NT2/D1 (cell line): ENCODE data around the gene CSF1R.

ENCODE experiments used
- DNase-seq: peaks from one replicate; pipeline ENCODE4 v3.0.0-alpha.2; 2011; ENCODE audit warnings: low read depth, low spot score
- H3K27me3 ChIP-seq: 2 replicates; pipeline ENCODE4 v1.6.0; 2011; ENCODE audit warnings: mild to moderate bottlenecking; ENCODE audit not compliant: insufficient read length, insufficient read depth
- H3K36me3 ChIP-seq: 2 replicates; pipeline ENCODE4 v1.6.1; 2011; ENCODE audit warnings: mild to moderate bottlenecking, low read length, mixed read lengths; ENCODE audit not compliant: insufficient read depth, insufficient read length
- H3K4me1 ChIP-seq: 2 replicates; pipeline ENCODE4 v1.5.1; 2011; ENCODE audit not compliant: insufficient read depth, insufficient read length
- H3K4me3 ChIP-seq: 2 replicates; pipeline ENCODE4 v1.5.1; 2011; ENCODE audit warnings: low read depth; ENCODE audit not compliant: insufficient read length
- H3K9ac ChIP-seq: 2 replicates; pipeline ENCODE4 v1.6.0; 2011; ENCODE audit warnings: low read depth; ENCODE audit not compliant: insufficient read length
- H3K9me3 ChIP-seq: 2 replicates; pipeline ENCODE4 v1.5.1; 2011; ENCODE audit warnings: mild to moderate bottlenecking, low read length; ENCODE audit not compliant: insufficient read depth
- SUZ12 ChIP-seq: IDR thresholded peaks from 2 replicates; pipeline ENCODE4 v1.6.1; 2011; ENCODE audit not compliant: insufficient read length, insufficient read depth; ENCODE audit errors: extremely low read depth
- YY1 ChIP-seq: IDR thresholded peaks from 2 replicates; pipeline ENCODE4 v1.6.1; 2011; ENCODE audit not compliant: insufficient read length, insufficient read depth
- ZNF274 ChIP-seq: IDR thresholded peaks from 2 replicates; pipeline ENCODE4 v1.6.1; 2011; ENCODE audit warnings: mild to moderate bottlenecking, low read depth, low read length

CSF1R gene

DNA sequence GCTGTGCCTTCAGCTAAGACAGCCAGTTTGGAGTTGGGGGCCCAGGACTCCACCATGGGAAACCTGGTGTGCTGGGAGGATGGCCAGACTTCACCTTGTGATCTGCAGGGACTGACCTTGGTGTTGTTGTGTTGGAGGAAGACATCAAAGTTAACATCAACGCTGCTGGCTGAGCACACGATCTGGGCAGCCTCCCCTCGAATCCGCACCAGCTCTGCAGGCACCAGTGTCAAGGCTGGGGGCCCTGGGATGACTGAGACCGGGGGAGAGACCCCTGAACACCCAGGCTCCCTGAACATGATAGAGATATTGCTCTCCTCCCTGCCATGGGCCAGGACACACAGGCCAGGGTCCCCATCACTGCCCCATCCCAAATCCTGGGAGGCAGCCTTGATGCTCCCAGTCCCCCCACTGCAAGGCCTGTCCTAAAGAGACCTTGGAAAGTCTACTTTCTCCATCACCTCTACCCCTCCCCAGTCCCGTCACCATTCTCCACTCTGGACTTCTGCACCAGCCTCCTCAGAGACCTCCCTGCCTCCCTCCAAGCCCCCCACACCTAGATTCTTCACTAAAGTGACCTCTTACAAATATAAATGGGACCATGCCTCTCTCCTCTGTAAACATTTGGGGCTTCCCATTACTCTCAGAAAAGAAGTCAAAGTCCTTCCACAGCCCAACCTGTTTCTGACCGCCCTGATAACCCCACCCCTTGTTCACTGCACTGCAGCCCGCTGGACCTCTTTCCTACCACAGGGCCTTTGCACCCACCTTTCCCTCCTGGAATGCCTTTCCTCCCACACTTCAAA, 8.2 kb downstream of the CSF1R start:
- Histone ChIP-seq H3K4me3 (no peak overlapping the region), H3K9ac (no peak overlapping the region), H3K36me3 (no peaks in the 10 kb centered on the region), H3K4me1 (peaks cover 7% of the 10 kb centered on the region), H3K27me3 (no peaks in the 10 kb centered on the region), H3K9me3 (0 out of 2 replicates have a peak, but pooled peaks cover under 1% of the 10 kb centered on the region)
- DNase-seq: no peak
- TF ChIP-seq ZNF274 (no peak), YY1 (no peak)

- Histone ChIP-seq H3K4me3 (no peak overlapping the region), H3K27me3 (no peaks in the 10 kb centered on the region), H3K4me1 (peaks cover 4% of the 10 kb centered on the region), H3K9ac (no peak overlapping the region), H3K9me3 (0 out of 2 replicates have a peak, but pooled peaks cover 3% of the 10 kb centered on the region), H3K36me3 (no peaks in the 10 kb centered on the region)
- no peak for DNase-seq
- no peak for TF ChIP-seq YY1
- no peak for TF ChIP-seq SUZ12
- TF ChIP-seq ZNF274: no peak
These were observed 9.3 kb downstream of the CSF1R start for GRCh38 chr5:150077060-150077459.

- H3K9ac ChIP-seq: no peak overlapping the region
- no peak for DNase-seq
- no peaks in the 10 kb centered on the region for H3K27me3 ChIP-seq
- no peak overlapping the region for H3K4me3 ChIP-seq
- no peak for TF ChIP-seq SUZ12
- no peak for TF ChIP-seq ZNF274
- no peak for TF ChIP-seq YY1
- no peaks in the 10 kb centered on the region for H3K36me3 ChIP-seq
- H3K9me3 ChIP-seq: 0 out of 2 replicates have a peak, but pooled peaks cover 3% of the 10 kb centered on the region
- peaks cover 2% of the 10 kb centered on the region for H3K4me1 ChIP-seq
These were observed 10.5 kb downstream of the CSF1R start for GRCh38 chr5:150075806-150076205.

DNA sequence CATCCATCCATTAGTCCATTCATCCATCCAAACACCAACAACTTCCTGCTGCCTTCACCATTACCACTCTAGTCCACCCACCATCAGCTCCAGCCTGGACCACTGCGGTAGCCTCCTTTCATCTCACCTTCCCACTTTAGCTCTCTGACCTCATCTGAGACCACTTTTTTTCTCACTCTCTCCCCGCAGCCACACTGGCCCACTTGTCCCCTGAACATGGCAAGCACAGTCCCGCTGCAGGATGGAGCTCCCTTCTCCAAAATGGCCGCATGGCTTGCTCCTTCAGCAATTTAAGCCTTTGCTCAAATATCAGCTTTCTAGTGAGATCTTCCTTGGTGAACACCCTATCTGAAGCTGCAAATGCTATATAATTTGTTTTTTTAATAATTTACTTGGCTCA, 11.1 kb downstream of the CSF1R start:
- Histone ChIP-seq H3K27me3 (no peaks in the 10 kb centered on the region), H3K4me1 (no peaks in the 10 kb centered on the region), H3K9ac (no peak overlapping the region), H3K9me3 (0 out of 2 replicates have a peak, but pooled peaks cover 3% of the 10 kb centered on the region), H3K36me3 (no peaks in the 10 kb centered on the region), H3K4me3 (no peak overlapping the region)
- no peak for DNase-seq
- no peak for TF ChIP-seq SUZ12
- TF ChIP-seq ZNF274: no peak
- no peak for TF ChIP-seq YY1

DNA sequence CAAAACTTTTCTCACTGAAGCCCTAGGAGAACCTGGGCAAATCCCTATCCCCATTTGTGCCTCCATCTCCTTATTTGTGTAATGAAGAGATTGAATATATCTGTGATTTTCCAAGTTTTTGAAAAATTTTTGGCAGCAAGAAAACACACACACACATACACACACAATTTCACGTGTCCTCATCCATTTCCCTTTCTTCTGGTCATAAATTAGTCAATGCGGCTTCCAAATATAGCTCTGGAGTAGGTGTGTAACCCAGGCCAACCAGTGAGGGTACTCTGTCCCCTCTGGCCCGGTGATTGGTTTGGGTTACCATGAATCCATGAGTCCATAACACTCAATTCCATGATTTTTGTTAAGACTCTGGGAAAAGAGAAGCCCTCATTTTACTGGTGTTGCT, 12.7 kb downstream of the CSF1R start:
- Histone ChIP-seq H3K9ac (no peak overlapping the region), H3K4me1 (peaks cover 2% of the 10 kb centered on the region), H3K27me3 (no peaks in the 10 kb centered on the region), H3K4me3 (no peak overlapping the region), H3K9me3 (0 out of 2 replicates have a peak, but pooled peaks cover 3% of the 10 kb centered on the region), H3K36me3 (no peaks in the 10 kb centered on the region)
- TF ChIP-seq YY1 (no peak), SUZ12 (no peak), ZNF274 (no peak)
- no peak for DNase-seq

DNA sequence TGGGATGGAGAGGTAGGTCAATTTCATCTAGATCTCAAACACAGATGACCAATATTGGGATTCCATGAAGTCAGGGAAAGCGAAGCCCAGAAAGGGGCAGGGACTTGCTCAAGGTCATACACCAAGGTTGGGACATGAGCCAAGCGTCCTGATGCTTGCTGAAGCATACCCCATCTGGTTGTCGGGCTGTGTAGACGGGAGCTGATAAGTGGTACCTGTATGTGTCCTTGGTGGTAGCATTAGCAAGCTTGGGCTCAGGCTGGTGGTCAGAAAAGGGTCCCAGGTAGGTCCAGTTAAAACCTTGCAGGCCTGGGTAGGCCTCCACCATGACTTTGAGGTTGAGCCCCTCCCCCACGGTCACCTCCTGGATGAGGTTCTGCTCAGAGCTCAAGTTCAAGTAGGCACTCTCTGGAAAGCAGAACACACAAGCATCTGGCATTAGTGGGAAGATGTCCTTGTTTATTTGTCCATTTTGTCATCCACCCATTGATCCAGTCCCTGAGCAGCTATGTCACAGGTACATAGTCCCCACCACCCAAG, 13.2 kb downstream of the CSF1R start:
- no peak for DNase-seq
- TF ChIP-seq ZNF274 (no peak), SUZ12 (no peak), YY1 (no peak)
- no peak overlapping the region for H3K9ac ChIP-seq

GRCh38 chr5:150070821-150071220, 15.5 kb downstream of the CSF1R start:
- no peaks in the 10 kb centered on the region for H3K27me3 ChIP-seq
- no peak for DNase-seq
- H3K4me3 ChIP-seq: no peak overlapping the region
- no peaks in the 10 kb centered on the region for H3K36me3 ChIP-seq
- no peak overlapping the region for H3K9ac ChIP-seq
- peaks cover 2% of the 10 kb centered on the region for H3K4me1 ChIP-seq
- no peak for TF ChIP-seq SUZ12
- no peak for TF ChIP-seq YY1
- no peak for TF ChIP-seq ZNF274
- 0 out of 2 replicates have a peak, but pooled peaks cover 3% of the 10 kb centered on the region for H3K9me3 ChIP-seq

More for the DNA sequence above, 13.2 kb downstream of the CSF1R start:
- H3K9me3 ChIP-seq: 0 out of 2 replicates have a peak, but pooled peaks cover 3% of the 10 kb centered on the region
- H3K36me3 ChIP-seq: no peaks in the 10 kb centered on the region
- peaks cover 2% of the 10 kb centered on the region for H3K4me1 ChIP-seq
- no peak overlapping the region for H3K4me3 ChIP-seq
- no peaks in the 10 kb centered on the region for H3K27me3 ChIP-seq
